CD14-positive monocyte (primary cell): ENCODE data around the gene BUB1. TPM values are rescaled to one million over a fixed set of nuclear protein-coding genes. Genes with fewer than 3 reads are reported as not detected.
A peak's percentile ranks its signal among the peaks of the same experiment; 100 is the strongest.

ENCODE experiments used
- DNase-seq, 3 donors: peaks; one replicate each; pipeline ENCODE4 v3.0.0-alpha.2; 2011 to 2022
- H2AFZ ChIP-seq: 2 replicates; pipeline ENCODE4 v1.6.0; 2012; ENCODE audit warnings: mild to moderate bottlenecking, low read depth, low read length, inconsistent platforms; ENCODE audit not compliant: insufficient read depth, poor library complexity, severe bottlenecking
- H3K27ac ChIP-seq, 2 donors: 1 replicate in 1 of 2; 2 replicates in 1 of 2; pipeline ENCODE4 v1.5.1; 2012 to 2013; ENCODE audit warnings: low read length in 2 of 2, control low read depth in 1 of 2, inconsistent platforms in 1 of 2, low read depth in 1 of 2, mild to moderate bottlenecking in 1 of 2
- H3K27me3 ChIP-seq, 2 donors: one replicate each; pipeline versions ENCODE4 v1.6.0 to v1.6.1; 2011 to 2013; ENCODE audit warnings: low read length in 2 of 2; ENCODE audit not compliant: control insufficient read depth in 2 of 2, insufficient read depth in 2 of 2
- H3K36me3 ChIP-seq, 2 donors: replicated peaks in 1 of 2; 1 replicate in 1 of 2; 2 replicates in 1 of 2; pipeline versions ENCODE4 v1.5.1 to v1.6.1; 2012 to 2013; ENCODE audit warnings: low read length in 2 of 2, control low read depth in 1 of 2, inconsistent platforms in 1 of 2, mild to moderate bottlenecking in 1 of 2; ENCODE audit not compliant: insufficient read depth in 2 of 2, control insufficient read depth in 1 of 2
- H3K4me1 ChIP-seq, 2 donors: 1 replicate in 1 of 2; 2 replicates in 1 of 2; pipeline versions ENCODE4 v1.5.1 to v1.6.1; 2012 to 2013; ENCODE audit warnings: low read length in 2 of 2, control low read depth in 1 of 2, inconsistent platforms in 1 of 2, mild to moderate bottlenecking in 1 of 2, moderate library complexity in 1 of 2; ENCODE audit not compliant: insufficient read depth in 2 of 2, control insufficient read depth in 1 of 2
- H3K4me2 ChIP-seq: replicated peaks from 2 replicates; pipeline ENCODE3; 2012; ENCODE audit warnings: low read length, moderate library complexity, mild to moderate bottlenecking; ENCODE audit not compliant: poor library complexity, severe bottlenecking; ENCODE audit errors: extremely low read depth
- H3K4me3 ChIP-seq, 3 experiments: fragments of 200-600 bp in 1 of 3; sonication (generic) in 1 of 3; replicated peaks in 1 of 3; 1 replicate in 2 of 3; 2 replicates in 1 of 3; pipeline ENCODE4 v1.5.1; 2011 to 2013; ENCODE audit warnings: low read length in 3 of 3, mild to moderate bottlenecking in 3 of 3, control low read depth in 2 of 3, low read depth in 2 of 3, inconsistent platforms in 1 of 3, moderate library complexity in 1 of 3
- H3K79me2 ChIP-seq: 2 replicates; pipeline ENCODE4 v1.6.0; 2012; ENCODE audit warnings: mild to moderate bottlenecking, control low read depth, inconsistent platforms, low read length, moderate library complexity; ENCODE audit not compliant: insufficient read depth
- H3K9ac ChIP-seq: 2 replicates; pipeline ENCODE4 v1.6.0; 2017; ENCODE audit warnings: low read length, mild to moderate bottlenecking; ENCODE audit not compliant: insufficient read depth, poor library complexity, severe bottlenecking
- H3K9me3 ChIP-seq, 2 donors: replicated peaks in 1 of 2; 1 replicate in 1 of 2; 2 replicates in 1 of 2; pipeline versions ENCODE4 v1.5.1 to v1.6.1; 2012 to 2013; ENCODE audit warnings: low read length in 2 of 2, control low read depth in 1 of 2; ENCODE audit not compliant: control insufficient read depth in 1 of 2, insufficient read depth in 1 of 2
- H4K20me1 ChIP-seq: 2 replicates; pipeline ENCODE4 v1.6.0; 2012; ENCODE audit warnings: mild to moderate bottlenecking, low read length, control low read depth, moderate library complexity; ENCODE audit not compliant: insufficient read depth
- H3K27ac Mint-ChIP-seq, 7 donors: one replicate each; pipeline ENCODE4 v1.8.0; 2020; ENCODE audit warnings: mild to moderate bottlenecking in 7 of 7, mixed read lengths in 7 of 7, moderate library complexity in 6 of 7, inconsistent platforms in 2 of 7
- H3K27me3 Mint-ChIP-seq, 3 donors: one replicate each; pipeline ENCODE4 v1.8.0; 2021 to 2022; ENCODE audit warnings: low read depth in 3 of 3, mild to moderate bottlenecking in 3 of 3, mixed read lengths in 3 of 3, moderate library complexity in 3 of 3, inconsistent platforms in 1 of 3
- H3K36me3 Mint-ChIP-seq, 2 donors: one replicate each; pipeline ENCODE4 v1.8.0; 2020; ENCODE audit warnings: mixed read lengths in 2 of 2, inconsistent platforms in 1 of 2, mild to moderate bottlenecking in 1 of 2
- H3K4me1 Mint-ChIP-seq: one replicate; pipeline ENCODE4 v1.8.0; 2020; ENCODE audit warnings: mild to moderate bottlenecking, mixed read lengths
- H3K4me3 Mint-ChIP-seq, 2 donors: one replicate each; pipeline ENCODE4 v1.8.0; 2020; ENCODE audit warnings: mild to moderate bottlenecking in 2 of 2, mixed read lengths in 2 of 2, moderate library complexity in 1 of 2
- H3K9me3 Mint-ChIP-seq, 7 donors: one replicate each; pipeline ENCODE4 v1.8.0; 2020 to 2022; ENCODE audit warnings: mixed read lengths in 7 of 7, mild to moderate bottlenecking in 6 of 7, moderate library complexity in 6 of 7, inconsistent platforms in 2 of 7
- CTCF ChIP-seq: fragments of 200-600 bp; IDR thresholded peaks from one replicate; pipeline ENCODE4 v1.8.0; 2022; ENCODE audit warnings: antibody characterized with exemption, mild to moderate bottlenecking
- WGBS: methylation state at CpG from one replicate; pipeline ENCODE4 v1.1.5; 2013; ENCODE audit warnings: missing lambda C conversion rate; ENCODE audit not compliant: insufficient coverage; 5-methylcytosine and 5-hydroxymethylcytosine counted together
- intact Hi-C, 2 donors: fragments of 100-400 bp; cut with micrococcal nuclease; formaldehyde crosslinking; loops; one replicate each; pipeline versions ENCODE4 v1.15.0 to v1.15.1; 2023
- polyA plus RNA-seq, 3 donors: library from polyadenylated mRNA; depleted of rRNA in 1 of 3; unstranded in 2 of 3; stranded (reverse) in 1 of 3; fragments of 300-500 nt in 2 of 3; fragments of >200 nt in 1 of 3; fragmentation: Illumina TruSeq in 2 of 3; gene quantifications; 1 replicate in 2 of 3; 2 replicates in 1 of 3; pipeline ENCODE4 v1.2.3, GENCODE V29; 2012 to 2021

Gene BUB1
- polyA plus RNA-seq, 3 donors: 0.11 to 0.30 (median 0.24) TPM

- no peaks in the 10 kb centered on the region for H4K20me1 ChIP-seq
- H3K9ac ChIP-seq: no peak overlapping the region
- no peak for TF ChIP-seq CTCF
- H3K4me2 ChIP-seq: no peak overlapping the region
- no CpG with 5 or more reads among the region's 3 CpGs for WGBS
- intact Hi-C loops: no loop called here
- Mint-ChIP-seq H3K27me3 (peaks cover 0 to 1% (median 0%) of the 10 kb centered on the region in 3 donors), H3K9me3 (no peaks in the 10 kb centered on the region), H3K27ac (peak overlapping the region in 1 of 7 donors; percentile 22), H3K4me3 (no peak overlapping the region), H3K4me1 (no peaks in the 10 kb centered on the region), H3K36me3 (peaks cover 66 to 84% of the 10 kb centered on the region in 2 donors)
- no peak for DNase-seq
- H3K36me3 ChIP-seq: peaks cover 62 to 99% of the 10 kb centered on the region in 2 donors
- no peaks in the 10 kb centered on the region for H3K9me3 ChIP-seq
- no peak overlapping the region for H3K27ac ChIP-seq
- no peaks in the 10 kb centered on the region for H3K27me3 ChIP-seq
- H2AFZ ChIP-seq: no peak overlapping the region
- peaks cover 30% of the 10 kb centered on the region for H3K79me2 ChIP-seq
- H3K4me1 ChIP-seq: no peaks in the 10 kb centered on the region
- H3K4me3 ChIP-seq: no peak overlapping the region
These were observed 10.8 kb downstream of the BUB1 start for GRCh38 chr2:110667071-110667470.

GRCh38 chr2:110664135-110664534 is 13.7 kb downstream of the BUB1 start:
- Mint-ChIP-seq H3K4me1 (no peaks in the 10 kb centered on the region), H3K27ac (peak overlapping the region in 3 of 7 donors; percentile 13 to 43 (median 37)), H3K27me3 (peaks cover 0 to 1% (median 0%) of the 10 kb centered on the region in 3 donors), H3K36me3 (peaks cover 72 to 90% of the 10 kb centered on the region in 2 donors), H3K9me3 (no peaks in the 10 kb centered on the region), H3K4me3 (no peak overlapping the region)
- H2AFZ ChIP-seq: no peak overlapping the region
- no peaks in the 10 kb centered on the region for H3K27me3 ChIP-seq
- H3K9me3 ChIP-seq: no peaks in the 10 kb centered on the region
- H3K4me3 ChIP-seq: no peak overlapping the region
- intact Hi-C loops: no loop called here
- no peaks in the 10 kb centered on the region for H4K20me1 ChIP-seq
- H3K27ac ChIP-seq: no peak overlapping the region
- no peak for DNase-seq
- no peaks in the 10 kb centered on the region for H3K4me1 ChIP-seq
- H3K36me3 ChIP-seq: peaks cover 76 to 99% of the 10 kb centered on the region in 2 donors
- H3K4me2 ChIP-seq: no peak overlapping the region
- no peak overlapping the region for H3K9ac ChIP-seq
- peaks cover 28% of the 10 kb centered on the region for H3K79me2 ChIP-seq
- no CpG with 5 or more reads among the region's 2 CpGs for WGBS
- TF ChIP-seq CTCF: no peak
